ENCODE data around the gene PLEKHH1.
"Not testable (repeated sequence)": the region's sequence is repeated elsewhere in the genome, so short reads cannot be mapped to it uniquely, and the experiment has no call there.

Gene PLEKHH1

DNA sequence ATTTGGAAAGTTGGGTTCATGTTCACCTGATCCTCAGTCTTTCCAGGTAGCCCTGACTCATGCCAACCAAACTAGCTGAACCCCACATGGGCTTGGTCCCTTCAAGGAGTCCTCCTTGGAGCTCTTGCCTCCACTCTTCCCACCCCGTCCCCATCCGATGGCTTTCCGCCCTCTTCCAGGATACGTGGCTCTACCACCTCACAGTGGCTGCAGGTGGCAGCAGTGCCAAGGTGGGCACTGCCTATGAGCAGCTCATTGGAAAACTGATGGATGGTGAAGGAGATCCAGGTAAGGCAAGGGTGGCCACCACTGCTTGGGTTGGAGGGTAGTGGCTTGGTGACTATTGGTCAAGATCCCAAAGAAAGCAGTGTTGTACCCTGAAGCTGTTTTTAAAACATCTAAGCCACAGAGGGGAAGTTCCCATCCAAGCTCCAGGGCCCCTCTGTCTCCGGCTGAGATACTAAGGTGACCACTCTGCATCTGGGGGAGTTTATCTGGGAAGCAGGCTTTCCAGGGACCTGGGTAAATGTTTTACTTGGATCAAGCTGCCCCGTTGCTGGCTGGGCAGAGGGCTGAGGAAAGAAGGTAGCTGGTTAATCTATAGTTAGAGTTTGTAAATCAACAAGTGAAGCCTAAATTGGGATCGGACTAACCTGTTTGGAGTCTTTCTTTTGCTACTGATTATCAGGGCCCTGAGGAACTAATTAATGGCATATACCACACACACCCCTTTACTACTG, 43.3 kb downstream of the PLEKHH1 start:
- Mint-ChIP-seq H3K27ac (no peak overlapping the region), H3K9me3 (no peaks in the 10 kb centered on the region), H3K4me1 (peaks cover 2% of the 10 kb centered on the region), H3K36me3 (no peaks in the 10 kb centered on the region), H3K4me3 (no peak overlapping the region)
- ATAC-seq (no peak), DNase-seq (ENCODE audit: low spot score in 2 of 2) (no peak)

GRCh38 chr14:67577181-67577808, 44.2 kb downstream of the PLEKHH1 start:
- Mint-ChIP-seq H3K4me3 (no peak overlapping the region), H3K36me3 (no peaks in the 10 kb centered on the region), H3K4me1 (no peaks in the 10 kb centered on the region), H3K27ac (no peak overlapping the region), H3K9me3 (no peaks in the 10 kb centered on the region)
- ATAC-seq (no peak), DNase-seq (ENCODE audit: low spot score in 2 of 2) (no peak)

DNA sequence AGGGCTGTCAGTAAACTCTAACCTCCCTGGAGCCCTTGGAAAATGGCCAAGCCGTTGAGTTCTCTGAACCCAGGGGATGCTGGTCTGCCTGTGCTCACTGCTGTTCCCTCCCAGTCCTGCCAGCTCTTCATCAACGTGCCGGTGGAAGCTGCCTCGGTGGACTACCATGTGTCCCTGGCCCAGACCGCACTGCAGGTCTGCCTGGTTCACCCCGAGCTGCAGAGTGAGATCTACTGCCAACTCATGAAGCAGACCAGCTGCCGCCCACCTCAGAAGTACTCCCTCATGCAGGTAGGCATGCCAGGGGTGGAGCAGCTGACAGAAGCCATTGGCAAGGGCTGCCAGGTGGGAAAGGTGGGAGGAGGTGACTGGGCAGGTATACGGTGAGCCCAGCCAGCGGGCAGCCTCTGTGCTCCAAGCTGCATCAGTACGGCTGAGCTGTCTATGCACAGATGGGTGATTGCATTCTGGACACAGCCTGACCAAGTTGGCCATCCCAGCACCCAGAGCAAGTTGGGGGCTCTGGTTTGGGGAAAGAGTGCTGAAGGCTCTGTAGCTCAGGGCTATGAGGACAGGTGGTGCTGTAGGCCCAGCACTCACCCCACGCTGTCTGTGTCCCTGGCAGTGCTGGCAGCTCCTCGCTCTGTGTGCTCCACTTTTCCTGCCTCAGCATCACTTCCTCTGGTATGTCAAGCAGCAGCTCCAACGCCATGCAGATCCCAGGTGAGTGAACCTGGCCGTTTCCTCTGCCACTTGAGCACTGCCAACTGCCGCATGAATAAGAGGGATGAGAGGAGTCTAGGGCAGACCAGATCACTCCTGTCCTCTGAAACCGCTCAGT, 45.0 kb downstream of the PLEKHH1 start:
- no peak for DNase-seq (ENCODE audit: low spot score in 2 of 2)
- H3K36me3 Mint-ChIP-seq = no peaks in the 10 kb centered on the region
- peak; percentile 11 for ATAC-seq
- no peak overlapping the region for H3K4me3 Mint-ChIP-seq
- H3K9me3 Mint-ChIP-seq = no peaks in the 10 kb centered on the region
- H3K4me1 Mint-ChIP-seq = no peaks in the 10 kb centered on the region
- H3K27ac Mint-ChIP-seq = no peak overlapping the region

- H3K36me3 Mint-ChIP-seq = no peaks in the 10 kb centered on the region
- H3K27ac Mint-ChIP-seq = no peak overlapping the region
- no peak for DNase-seq (ENCODE audit: low spot score in 2 of 2)
- no peak overlapping the region for H3K4me3 Mint-ChIP-seq
- no peaks in the 10 kb centered on the region for H3K9me3 Mint-ChIP-seq
- no peak for ATAC-seq
- H3K4me1 Mint-ChIP-seq = no peaks in the 10 kb centered on the region
Measured at GRCh38 chr14:67579040-67579439, 46.0 kb downstream of the PLEKHH1 start.

GRCh38 chr14:67579636-67580035, 46.5 kb downstream of the PLEKHH1 start:
- Mint-ChIP-seq H3K4me1 (no peaks in the 10 kb centered on the region), H3K9me3 (no peaks in the 10 kb centered on the region), H3K27ac (no peak overlapping the region)

GRCh38 chr14:67580336-67581171, 47.5 kb downstream of the PLEKHH1 start:
- no peak overlapping the region for H3K4me3 Mint-ChIP-seq
- no peaks in the 10 kb centered on the region for H3K9me3 Mint-ChIP-seq
- no peak overlapping the region for H3K27ac Mint-ChIP-seq
- ATAC-seq (no peak), DNase-seq (ENCODE audit: low spot score in 2 of 2) (no peak)
- H3K4me1 Mint-ChIP-seq = no peaks in the 10 kb centered on the region
- H3K36me3 Mint-ChIP-seq = no peaks in the 10 kb centered on the region

More at GRCh38 chr14:67579636-67580035, 46.5 kb downstream of the PLEKHH1 start:
- H3K4me3 Mint-ChIP-seq = no peak overlapping the region
- no peaks in the 10 kb centered on the region for H3K36me3 Mint-ChIP-seq
- DNase-seq (ENCODE audit: low spot score in 2 of 2) (no peak), ATAC-seq (no peak)

DNA sequence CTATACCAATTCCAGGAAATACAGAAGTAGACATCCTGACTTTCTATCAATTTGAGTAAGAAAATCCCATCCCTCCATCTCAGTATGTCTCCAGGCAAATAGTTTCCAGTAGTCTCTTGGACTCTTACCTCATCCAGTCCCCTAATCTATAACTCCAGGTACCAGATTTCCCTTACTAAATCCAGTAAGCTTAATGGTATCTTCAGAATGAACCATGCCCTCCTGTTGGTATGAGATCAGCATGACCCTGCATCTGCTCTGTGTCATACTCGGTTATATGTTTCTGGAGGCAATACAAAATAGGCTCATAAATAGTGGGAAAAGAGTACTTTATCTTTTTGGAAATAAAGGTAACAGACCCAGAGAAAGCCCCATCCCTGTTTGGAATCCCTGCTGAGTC, 48.6 kb downstream of the PLEKHH1 start:
- Mint-ChIP-seq H3K4me1 (no peaks in the 10 kb centered on the region), H3K4me3 (no peak overlapping the region), H3K36me3 (no peaks in the 10 kb centered on the region), H3K9me3 (no peaks in the 10 kb centered on the region), H3K27ac (peak overlapping the region; percentile 34)
- DNase-seq (ENCODE audit: low spot score in 2 of 2) (no peak), ATAC-seq (no peak)

- DNase-seq (ENCODE audit: low spot score in 2 of 2) (no peak), ATAC-seq (no peak)
- Mint-ChIP-seq H3K4me3 (no peak overlapping the region), H3K9me3 (no peaks in the 10 kb centered on the region), H3K27ac (peak overlapping the region; percentile 34), H3K36me3 (no peaks in the 10 kb centered on the region), H3K4me1 (no peaks in the 10 kb centered on the region)
Measured at GRCh38 chr14:67582061-67582460, 49.0 kb downstream of the PLEKHH1 start.

GRCh38 chr14:67583711-67584644, 50.9 kb downstream of the PLEKHH1 start:
- Mint-ChIP-seq H3K9me3 (no peaks in the 10 kb centered on the region), H3K27ac (no peak overlapping the region), H3K4me3 (no peak overlapping the region), H3K36me3 (peaks cover 8% of the 10 kb centered on the region), H3K4me1 (no peaks in the 10 kb centered on the region)
- DNase-seq (ENCODE audit: low spot score in 2 of 2) = no peak
- ATAC-seq = peak; percentile 75

- peaks cover 16% of the 10 kb centered on the region for H3K36me3 Mint-ChIP-seq
- H3K4me3 Mint-ChIP-seq = no peak overlapping the region
- no peaks in the 10 kb centered on the region for H3K4me1 Mint-ChIP-seq
- no peak overlapping the region for H3K27ac Mint-ChIP-seq
- H3K9me3 Mint-ChIP-seq = no peaks in the 10 kb centered on the region
- DNase-seq (ENCODE audit: low spot score in 2 of 2) (no peak), ATAC-seq (no peak)
Measured at GRCh38 chr14:67584978-67585377, 51.9 kb downstream of the PLEKHH1 start.

DNA sequence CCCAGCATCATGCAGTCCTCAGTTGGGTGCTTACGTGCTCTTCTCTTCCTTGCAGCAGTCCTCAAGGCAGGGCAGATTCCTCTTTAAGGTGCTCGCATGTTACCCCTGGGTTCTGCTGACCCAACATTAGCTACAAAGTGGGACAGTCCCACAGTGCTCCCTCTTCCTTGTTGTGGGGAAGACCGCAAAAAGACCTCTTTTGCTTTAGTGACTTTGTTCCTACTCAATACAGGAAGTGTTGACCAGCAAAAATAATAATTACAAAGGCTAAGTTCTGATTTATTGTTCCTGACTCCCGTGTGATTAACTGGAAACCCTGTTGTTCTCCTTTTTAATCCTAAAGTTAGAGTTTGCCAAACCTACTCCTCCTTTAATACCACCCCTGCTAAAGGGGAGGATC, 53.3 kb downstream of the PLEKHH1 start:
- H3K27ac Mint-ChIP-seq = peak overlapping the region; percentile 35
- no peaks in the 10 kb centered on the region for H3K9me3 Mint-ChIP-seq
- DNase-seq (ENCODE audit: low spot score in 2 of 2) = no peak
- no peak for ATAC-seq
- H3K4me3 Mint-ChIP-seq = no peak overlapping the region
- no peaks in the 10 kb centered on the region for H3K4me1 Mint-ChIP-seq
- peaks cover 30% of the 10 kb centered on the region for H3K36me3 Mint-ChIP-seq

DNA sequence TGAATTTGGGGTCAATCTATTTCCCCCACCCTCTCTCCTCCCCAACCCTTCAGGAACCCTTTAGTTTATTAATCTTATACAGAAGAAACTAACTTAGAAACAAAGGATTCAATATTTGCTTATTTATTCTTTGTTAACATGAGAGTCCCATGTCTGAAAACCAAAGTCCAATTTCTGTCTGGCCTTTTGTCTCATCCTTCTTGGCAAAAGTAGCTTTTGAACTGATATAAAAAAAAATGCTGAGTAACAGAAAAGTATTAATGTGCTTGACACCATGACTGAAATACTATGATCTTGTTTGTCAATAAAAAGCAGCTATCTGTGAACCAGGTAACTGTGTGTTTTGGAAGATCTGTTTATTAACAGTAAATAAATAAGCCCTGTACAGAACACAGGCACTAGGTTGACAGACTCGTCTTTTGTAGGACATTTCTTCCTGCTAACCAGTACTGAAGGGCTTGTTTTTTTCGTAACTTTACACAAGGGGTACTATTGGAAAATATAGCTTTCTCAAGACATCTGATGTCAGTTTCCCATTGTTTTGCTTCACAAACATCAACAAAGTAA, 56.2 kb downstream of the PLEKHH1 start:
- H3K36me3 Mint-ChIP-seq = peaks cover 60% of the 10 kb centered on the region
- no peak for ATAC-seq
- no peaks in the 10 kb centered on the region for H3K4me1 Mint-ChIP-seq
- no peak overlapping the region for H3K27ac Mint-ChIP-seq
- no peak overlapping the region for H3K4me3 Mint-ChIP-seq
- DNase-seq (ENCODE audit: low spot score in 2 of 2) = no peak
- H3K9me3 Mint-ChIP-seq = no peaks in the 10 kb centered on the region

GRCh38 chr14:67593650-67594049, 60.6 kb downstream of the PLEKHH1 start:
- DNase-seq (ENCODE audit: low spot score in 2 of 2); ATAC-seq; H3K27ac Mint-ChIP-seq; H3K4me3 Mint-ChIP-seq; H3K9me3 Mint-ChIP-seq: not testable (repeated sequence)
- peaks cover 17% of the 10 kb centered on the region for H3K4me1 Mint-ChIP-seq
- peaks cover 59% of the 10 kb centered on the region for H3K36me3 Mint-ChIP-seq

DNA sequence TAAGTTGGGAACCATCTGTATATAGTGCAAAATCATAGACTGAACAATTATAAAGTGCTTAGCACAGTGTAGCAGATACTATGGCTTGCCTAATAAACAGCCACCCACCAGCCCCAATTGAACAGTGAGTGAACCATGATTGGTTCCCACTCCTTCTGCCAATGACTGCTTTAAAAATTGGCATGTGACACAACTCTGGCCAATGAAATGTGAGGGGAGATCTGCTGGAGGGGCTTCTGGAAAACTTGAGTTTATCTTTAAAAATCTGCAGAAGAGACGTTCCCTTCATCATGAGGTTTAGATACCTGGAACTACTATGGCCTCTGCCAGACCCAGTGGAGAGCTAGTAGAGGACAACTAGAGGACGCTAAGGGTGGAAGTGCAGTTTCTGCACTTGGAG, 62.3 kb downstream of the PLEKHH1 start:
- peaks cover 17% of the 10 kb centered on the region for H3K4me1 Mint-ChIP-seq
- H3K9me3 Mint-ChIP-seq = no peaks in the 10 kb centered on the region
- H3K4me3 Mint-ChIP-seq = no peak overlapping the region
- no peak overlapping the region for H3K27ac Mint-ChIP-seq
- ATAC-seq (no peak), DNase-seq (ENCODE audit: low spot score in 2 of 2) (no peak)
- H3K36me3 Mint-ChIP-seq = peaks cover 43% of the 10 kb centered on the region

Data from stimulated activated effector memory CD8-positive, alpha-beta T cell treated with anti-CD3 and anti-CD28 coated beads, Interleukin-12 subunit alpha, Interleukin-12 subunit beta, amount 100 ng/mL, for 72 hours (primary cell).